K562 (cell line): Measurements from ENCODE around the gene CLCNKB.

ENCODE experiments used
- EZH2 ChIP-seq: IDR thresholded peaks from 2 replicates; pipeline ENCODE4 v1.6.1; 2012; ENCODE audit warnings: low read depth, mild to moderate bottlenecking, inconsistent platforms, low read length, borderline replicate concordance
- NBN ChIP-seq: fragments of 450-650 bp; IDR thresholded peaks from 2 replicates; pipeline ENCODE4 v1.6.1; 2016; ENCODE audit warnings: low read depth, mild to moderate bottlenecking
- POLR2A ChIP-seq: fragments of 450-650 bp; conservative IDR thresholded peaks from 2 replicates; pipeline ENCODE4 v1.6.1; 2016
- PRPF4 ChIP-seq: fragments of 200-400 bp; formaldehyde crosslinking; IDR thresholded peaks from one replicate; pipeline ENCODE4 v1.6.1; 2017; ENCODE audit warnings: low read length, low read depth, mild to moderate bottlenecking; ENCODE audit not compliant: insufficient read depth, poor library complexity, severe bottlenecking

DNA sequence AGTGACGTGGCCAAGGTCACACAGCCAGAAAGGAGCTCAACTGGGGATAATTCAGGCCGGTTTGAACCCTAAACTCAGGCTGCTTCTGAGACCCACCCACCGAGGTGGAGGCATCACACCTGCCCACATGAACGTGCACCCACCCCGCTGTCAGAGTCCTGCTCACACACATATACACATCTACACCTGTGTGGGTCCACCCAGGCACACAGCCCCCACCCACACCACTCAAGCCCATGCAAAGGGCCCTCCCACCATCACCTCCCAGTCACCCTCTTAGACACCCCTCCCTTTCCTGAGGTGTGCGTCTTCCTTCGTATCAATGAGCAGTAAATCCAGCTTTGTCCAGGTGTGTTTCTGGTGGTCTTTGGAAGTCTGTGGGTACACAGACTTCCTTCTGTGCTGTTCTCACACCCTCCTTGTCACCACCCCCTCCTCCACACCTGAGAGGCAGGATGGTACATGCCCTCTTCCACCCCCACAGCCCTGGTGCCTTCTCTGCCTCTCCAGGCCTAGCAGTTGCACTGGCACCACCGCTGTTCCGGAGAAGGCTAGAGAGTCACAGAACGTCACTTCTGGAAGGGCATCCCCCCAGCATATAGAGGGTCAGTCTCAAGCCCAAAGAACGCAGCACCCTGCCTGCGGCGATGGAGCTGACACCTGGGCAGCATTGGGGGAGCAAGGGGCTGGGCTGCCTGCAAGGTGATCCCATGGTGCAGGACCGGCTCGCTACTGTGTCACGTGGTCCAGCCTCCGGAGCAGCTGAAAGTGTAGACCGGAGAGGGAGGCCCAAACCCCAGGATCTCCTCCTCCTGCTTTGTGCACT is 48.7 kb downstream of the CLCNKB start:
- no peak for TF ChIP-seq POLR2A
- TF ChIP-seq PRPF4, result no peak
- TF ChIP-seq NBN, result no peak
- no peak for TF ChIP-seq EZH2
